Ovary (tissue), 3 donors: ENCODE results near the gene CDH23.

ENCODE experiments used
- CTCF ChIP-seq, 3 donors: fragments of 450-650 bp in 2 of 3; fragments of 200-600 bp in 1 of 3; IDR thresholded peaks; one replicate each; pipeline versions ENCODE4 v1.5.1 to v1.8.0; 2016 to 2022; ENCODE audit warnings: antibody characterized with exemption in 3 of 3, mild to moderate bottlenecking in 1 of 3
- POLR2A ChIP-seq: fragments of 450-650 bp; IDR thresholded peaks from one replicate; pipeline ENCODE4 v1.6.1; 2017; ENCODE audit warnings: antibody characterized with exemption, mild to moderate bottlenecking, moderate library complexity
- donor health status: DM: no; HTN: no; CAD: no.

GRCh38 chr10:71531485-71532446, 135.0 kb downstream of the CDH23 start:
- TF ChIP-seq CTCF (IDR thresholded peaks at IDR 0.05) (no peak), POLR2A (no peak)
